ENCODE data around the gene BACH2. TPM values are rescaled to one million over a fixed set of nuclear protein-coding genes. Genes with fewer than 3 reads are reported as not detected.

Gene BACH2
- total RNA-seq, 2 experiments from 2014 or later: 157 to 170 TPM

DNA sequence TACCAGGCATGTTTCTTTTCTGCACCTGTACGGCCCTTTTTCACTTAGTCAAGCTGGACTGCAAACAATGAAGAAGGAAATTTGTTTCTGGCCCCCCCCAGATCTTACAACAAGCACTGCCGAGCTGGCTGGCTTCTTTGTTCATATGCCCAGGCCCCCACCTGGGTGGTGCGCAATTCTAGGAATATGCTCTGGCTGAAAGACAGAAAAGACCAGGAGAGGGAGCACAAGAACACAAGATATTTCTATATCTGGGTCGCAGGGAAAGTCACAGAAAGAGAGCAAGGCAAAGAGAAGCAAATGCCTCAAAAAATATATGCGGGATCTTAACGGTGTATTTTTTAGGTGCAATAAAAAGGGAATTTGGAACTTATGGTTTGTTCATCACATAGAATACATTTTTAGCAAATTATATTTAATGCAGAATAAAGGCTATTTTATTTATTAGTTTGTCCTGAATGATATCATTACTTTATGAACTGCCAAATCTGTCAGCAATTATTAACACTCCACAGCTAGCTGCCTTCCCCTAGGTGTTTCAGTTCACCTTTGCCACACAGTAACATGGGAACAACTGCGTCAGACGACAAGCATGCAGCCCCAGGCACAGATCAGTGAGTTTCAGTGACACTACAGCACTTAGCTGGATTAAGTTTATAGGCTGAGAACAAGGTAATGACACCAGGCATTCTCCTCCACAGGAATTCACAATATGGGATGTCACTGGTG is 325.9 kb downstream of the BACH2 start:
- Mint-ChIP-seq H3K36me3 (ENCODE audit: low read depth) (peaks cover 34% of the 10 kb centered on the region), H3K27me3 (no peaks in the 10 kb centered on the region), H3K27ac (no peak overlapping the region), H3K4me3 (no peak overlapping the region), H3K4me1 (ENCODE audit: low read depth) (peaks cover 44% of the 10 kb centered on the region), H3K9me3 (no peaks in the 10 kb centered on the region)
- no peak overlapping the region for H3K4me3 ChIP-seq (ENCODE audit: low read length)
- DNase-seq (peak in 5 of 14 experiments; percentile 13 to 65 (median 58)), ATAC-seq (ENCODE audit: poor library complexity) (peak; percentile 77)
- TF ChIP-seq, protein P1, sequence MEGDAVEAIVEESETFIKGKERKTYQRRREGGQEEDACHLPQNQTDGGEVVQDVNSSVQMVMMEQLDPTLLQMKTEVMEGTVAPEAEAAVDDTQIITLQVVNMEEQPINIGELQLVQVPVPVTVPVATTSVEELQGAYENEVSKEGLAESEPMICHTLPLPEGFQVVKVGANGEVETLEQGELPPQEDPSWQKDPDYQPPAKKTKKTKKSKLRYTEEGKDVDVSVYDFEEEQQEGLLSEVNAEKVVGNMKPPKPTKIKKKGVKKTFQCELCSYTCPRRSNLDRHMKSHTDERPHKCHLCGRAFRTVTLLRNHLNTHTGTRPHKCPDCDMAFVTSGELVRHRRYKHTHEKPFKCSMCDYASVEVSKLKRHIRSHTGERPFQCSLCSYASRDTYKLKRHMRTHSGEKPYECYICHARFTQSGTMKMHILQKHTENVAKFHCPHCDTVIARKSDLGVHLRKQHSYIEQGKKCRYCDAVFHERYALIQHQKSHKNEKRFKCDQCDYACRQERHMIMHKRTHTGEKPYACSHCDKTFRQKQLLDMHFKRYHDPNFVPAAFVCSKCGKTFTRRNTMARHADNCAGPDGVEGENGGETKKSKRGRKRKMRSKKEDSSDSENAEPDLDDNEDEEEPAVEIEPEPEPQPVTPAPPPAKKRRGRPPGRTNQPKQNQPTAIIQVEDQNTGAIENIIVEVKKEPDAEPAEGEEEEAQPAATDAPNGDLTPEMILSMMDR (IDR thresholded peaks at IDR 0.05): peak; percentile 49
- H3K27ac ChIP-seq (ENCODE audit: low read depth in 1 of 2, low read length in 2 of 2): no peak overlapping the region
- H3K36me3 ChIP-seq (ENCODE audit: insufficient read depth, low read length): peaks cover 12% of the 10 kb centered on the region
- ChIA-PET CTCF (interaction anchor here (0.6 to 1.3 kb wide), 2 partner anchors 31 to 440 kb away, joined by 3 read pairs; no protein-coding TSS in a partner anchor), POLR2A (no interaction called here)
- intact Hi-C loops (cut with DNase I, micrococcal nuclease): loop anchor here (1.0 to 5.0 kb wide), 3 partner anchors 29 to 327 kb away; partner anchors contain the start of gene BACH2 (in 1 of the 2)
- H3K4me1 ChIP-seq (ENCODE audit: insufficient read depth, low read length): peaks cover 5% of the 10 kb centered on the region
- H3K9me3 ChIP-seq (ENCODE audit: control insufficient read depth in 1 of 2, insufficient read depth in 1 of 2, low read length in 2 of 2): no peaks in the 10 kb centered on the region
- no peaks in the 10 kb centered on the region for H3K27me3 ChIP-seq (ENCODE audit: control insufficient read depth in 1 of 2, insufficient read depth in 2 of 2, low read length in 2 of 2)

DNA sequence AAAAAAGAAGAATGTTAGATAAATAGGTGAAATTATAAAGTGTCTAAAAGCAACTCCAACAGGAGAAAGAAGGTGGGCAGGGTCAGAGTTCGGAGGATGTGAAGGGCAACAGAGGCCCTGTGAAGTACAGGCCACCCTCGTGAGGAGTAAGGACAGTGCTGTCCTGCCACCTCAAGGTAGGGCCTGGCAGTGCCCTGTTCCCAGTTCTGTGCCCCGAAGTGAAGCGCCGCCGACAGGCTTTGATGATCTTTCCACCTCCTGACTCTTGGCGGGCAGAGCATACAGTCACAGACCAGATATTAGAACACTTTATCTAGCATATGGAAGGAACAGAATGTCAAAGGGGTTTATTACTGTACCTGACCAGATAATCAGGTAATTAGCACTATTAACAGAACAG is 326.6 kb downstream of the BACH2 start:
- no peak overlapping the region for H3K4me3 ChIP-seq (ENCODE audit: low read length)
- Mint-ChIP-seq H3K27ac (no peak overlapping the region), H3K27me3 (no peaks in the 10 kb centered on the region), H3K36me3 (ENCODE audit: low read depth) (peaks cover 34% of the 10 kb centered on the region), H3K4me3 (no peak overlapping the region), H3K9me3 (no peaks in the 10 kb centered on the region), H3K4me1 (ENCODE audit: low read depth) (peaks cover 42% of the 10 kb centered on the region)
- ChIA-PET POLR2A (no interaction called here), CTCF (interaction anchor here (0.6 to 1.3 kb wide), 2 partner anchors 30 to 441 kb away, joined by 3 read pairs; no protein-coding TSS in a partner anchor)
- intact Hi-C loops (cut with DNase I, micrococcal nuclease): loop anchor here (1.0 to 5.0 kb wide), 3 partner anchors 29 to 327 kb away; partner anchors contain the start of gene BACH2 (in 1 of the 2)
- H3K27ac ChIP-seq (ENCODE audit: low read depth in 1 of 2, low read length in 2 of 2): no peak overlapping the region
- H3K36me3 ChIP-seq (ENCODE audit: insufficient read depth, low read length): peaks cover 12% of the 10 kb centered on the region
- TF ChIP-seq, protein P1 (IDR thresholded peaks at IDR 0.05): no peak
- H3K9me3 ChIP-seq (ENCODE audit: control insufficient read depth in 1 of 2, insufficient read depth in 1 of 2, low read length in 2 of 2): no peaks in the 10 kb centered on the region
- peaks cover 5% of the 10 kb centered on the region for H3K4me1 ChIP-seq (ENCODE audit: insufficient read depth, low read length)
- ATAC-seq (ENCODE audit: poor library complexity): no peak
- no peaks in the 10 kb centered on the region for H3K27me3 ChIP-seq (ENCODE audit: control insufficient read depth in 1 of 2, insufficient read depth in 2 of 2, low read length in 2 of 2)
- DNase-seq: no peak

DNA sequence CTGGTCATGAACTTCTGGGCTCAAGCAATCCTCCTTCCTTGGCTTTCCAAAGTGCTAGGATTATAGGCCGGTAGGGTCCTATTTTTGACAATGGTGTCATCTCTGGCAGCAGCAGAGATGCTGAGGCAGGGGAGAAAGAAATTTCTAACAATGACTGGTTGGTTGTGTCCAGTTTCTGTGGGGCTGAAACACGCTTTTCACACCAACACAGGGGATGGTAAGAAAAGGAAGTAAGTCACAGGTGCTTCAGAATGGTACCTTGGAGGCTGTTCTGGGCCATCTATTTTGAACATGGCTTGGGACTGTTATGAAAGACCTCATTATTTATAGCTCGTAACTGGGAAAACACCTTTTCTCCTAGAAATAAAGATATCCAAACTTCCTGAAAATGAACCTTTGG is 329.7 kb downstream of the BACH2 start:
- peak overlapping the region; percentile 45 for H3K27ac Mint-ChIP-seq
- peaks cover 49% of the 10 kb centered on the region for H3K36me3 Mint-ChIP-seq (ENCODE audit: low read depth)
- Histone ChIP-seq H3K27ac (ENCODE audit: low read depth in 1 of 2, low read length in 2 of 2) (no peak overlapping the region), H3K4me3 (ENCODE audit: low read length) (no peak overlapping the region), H3K36me3 (ENCODE audit: insufficient read depth, low read length) (peaks cover 9% of the 10 kb centered on the region), H3K4me1 (ENCODE audit: insufficient read depth, low read length) (peaks cover 2% of the 10 kb centered on the region), H3K27me3 (ENCODE audit: control insufficient read depth in 1 of 2, insufficient read depth in 2 of 2, low read length in 2 of 2) (no peaks in the 10 kb centered on the region), H3K9me3 (ENCODE audit: control insufficient read depth in 1 of 2, insufficient read depth in 1 of 2, low read length in 2 of 2) (no peaks in the 10 kb centered on the region)
- intact Hi-C loops (cut with DNase I, micrococcal nuclease): no loop called here
- TF ChIP-seq, protein P1 (IDR thresholded peaks at IDR 0.05): no peak
- ATAC-seq (ENCODE audit: poor library complexity) (no peak), DNase-seq (no peak)
- POLR2A ChIA-PET: no interaction called here
- no peak overlapping the region for H3K4me3 Mint-ChIP-seq
- no peaks in the 10 kb centered on the region for H3K9me3 Mint-ChIP-seq
- no peaks in the 10 kb centered on the region for H3K27me3 Mint-ChIP-seq
- peaks cover 53% of the 10 kb centered on the region for H3K4me1 Mint-ChIP-seq (ENCODE audit: low read depth)
- CTCF ChIA-PET: interaction anchor here (0.6 kb wide), 1 partner anchor 587 kb away, joined by 3 read pairs; no protein-coding TSS in a partner anchor
